K562 (cell line): ENCODE data around the gene AIG1. TPM values are rescaled to one million over a fixed set of nuclear protein-coding genes. Genes with fewer than 3 reads are reported as not detected.

Source experiments
- ARNT ChIP-seq, 2 experiments: fragments of 450-650 bp; IDR thresholded peaks; 2 replicates each; pipeline ENCODE4 v1.6.1; 2016; ENCODE audit warnings: mild to moderate bottlenecking in 1 of 2
- ZBTB7A ChIP-seq: IDR thresholded peaks from 2 replicates; pipeline ENCODE4 v1.6.1; 2011; ENCODE audit warnings: low read depth, mild to moderate bottlenecking, low read length, moderate library complexity, borderline replicate concordance; ENCODE audit not compliant: control insufficient read depth
- polyA plus RNA-seq, 8 experiments: library from polyadenylated mRNA; depleted of rRNA in 4 of 8; stranded (reverse) in 5 of 8; unstranded in 3 of 8; fragments of >200 nt; fragmentation: Nextera tagmentation in 2 of 8; fragmentation: Illumina TruSeq in 1 of 8; extraction: Ambion mirVana in 2 of 8; extraction: Trizol in 1 of 8; gene quantifications; 2 replicates each; pipeline versions ENCODE4 v1.2.1 to v1.2.3, GENCODE V29; 2011 to 2014; ENCODE audit warnings: inconsistent platforms in 1 of 8, missing spikeins in 1 of 8
- total RNA-seq, 7 experiments: library from RNA; depleted of rRNA in 6 of 7; stranded (reverse); fragments of >200 nt in 6 of 7; fragmentation: Illumina TruSeq in 2 of 7; extraction: Trizol in 2 of 7; gene quantifications; 2 replicates each; pipeline versions ENCODE4 v1.2.1 to v1.2.3, GENCODE V29; 2011 to 2021; ENCODE audit warnings: low replicate concordance in 1 of 7
- TF ChIP-seq, protein P1 (sequence below), 2 experiments: fragments of 450-650 bp; IDR thresholded peaks; 2 replicates each; pipeline ENCODE4 v1.6.1; 2018; ENCODE audit warnings: mild to moderate bottlenecking in 2 of 2, low read depth in 1 of 2; ENCODE audit not compliant: partially characterized antibody in 2 of 2
- TF ChIP-seq, protein P2 (sequence below): fragments of 250-450 bp; sonication (Bioruptor Pico); IDR thresholded peaks from 2 replicates; pipeline ENCODE4 v1.5.0; 2022; ENCODE audit warnings: mild to moderate bottlenecking

The AIG1 gene
- total and polyA plus RNA-seq, 9 of the 15 experiments (the other 6 are each of a cell fraction or from before 2014, with no cell fraction given) = 74.8 to 333 (median 127) TPM

DNA sequence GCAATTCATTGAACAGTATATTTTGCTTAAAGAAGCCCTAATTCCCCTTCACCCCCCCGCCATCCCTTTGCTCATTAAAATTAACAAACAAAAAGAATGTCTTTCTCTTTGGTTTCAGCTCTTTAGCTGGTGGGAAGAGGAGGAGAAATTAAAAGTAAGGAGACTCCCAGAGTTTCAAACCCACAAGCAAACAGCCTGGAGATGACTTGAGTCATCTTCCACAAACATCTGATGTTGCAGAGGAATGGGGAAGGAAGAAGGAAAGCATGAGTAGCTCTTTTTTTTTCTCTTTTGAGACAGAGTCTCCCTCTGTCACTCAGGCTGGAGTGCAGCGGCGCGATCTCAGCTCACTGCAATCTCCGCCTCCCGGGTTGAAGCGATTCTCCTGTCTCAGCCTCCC lies 200.2 kb downstream of the AIG1 start (continued):
- TF ChIP-seq ZBTB7A (no peak), ARNT (IDR thresholded peaks at IDR 0.05) (no peak)
- TF ChIP-seq, protein P1, sequence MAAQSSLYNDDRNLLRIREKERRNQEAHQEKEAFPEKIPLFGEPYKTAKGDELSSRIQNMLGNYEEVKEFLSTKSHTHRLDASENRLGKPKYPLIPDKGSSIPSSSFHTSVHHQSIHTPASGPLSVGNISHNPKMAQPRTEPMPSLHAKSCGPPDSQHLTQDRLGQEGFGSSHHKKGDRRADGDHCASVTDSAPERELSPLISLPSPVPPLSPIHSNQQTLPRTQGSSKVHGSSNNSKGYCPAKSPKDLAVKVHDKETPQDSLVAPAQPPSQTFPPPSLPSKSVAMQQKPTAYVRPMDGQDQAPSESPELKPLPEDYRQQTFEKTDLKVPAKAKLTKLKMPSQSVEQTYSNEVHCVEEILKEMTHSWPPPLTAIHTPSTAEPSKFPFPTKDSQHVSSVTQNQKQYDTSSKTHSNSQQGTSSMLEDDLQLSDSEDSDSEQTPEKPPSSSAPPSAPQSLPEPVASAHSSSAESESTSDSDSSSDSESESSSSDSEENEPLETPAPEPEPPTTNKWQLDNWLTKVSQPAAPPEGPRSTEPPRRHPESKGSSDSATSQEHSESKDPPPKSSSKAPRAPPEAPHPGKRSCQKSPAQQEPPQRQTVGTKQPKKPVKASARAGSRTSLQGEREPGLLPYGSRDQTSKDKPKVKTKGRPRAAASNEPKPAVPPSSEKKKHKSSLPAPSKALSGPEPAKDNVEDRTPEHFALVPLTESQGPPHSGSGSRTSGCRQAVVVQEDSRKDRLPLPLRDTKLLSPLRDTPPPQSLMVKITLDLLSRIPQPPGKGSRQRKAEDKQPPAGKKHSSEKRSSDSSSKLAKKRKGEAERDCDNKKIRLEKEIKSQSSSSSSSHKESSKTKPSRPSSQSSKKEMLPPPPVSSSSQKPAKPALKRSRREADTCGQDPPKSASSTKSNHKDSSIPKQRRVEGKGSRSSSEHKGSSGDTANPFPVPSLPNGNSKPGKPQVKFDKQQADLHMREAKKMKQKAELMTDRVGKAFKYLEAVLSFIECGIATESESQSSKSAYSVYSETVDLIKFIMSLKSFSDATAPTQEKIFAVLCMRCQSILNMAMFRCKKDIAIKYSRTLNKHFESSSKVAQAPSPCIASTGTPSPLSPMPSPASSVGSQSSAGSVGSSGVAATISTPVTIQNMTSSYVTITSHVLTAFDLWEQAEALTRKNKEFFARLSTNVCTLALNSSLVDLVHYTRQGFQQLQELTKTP (IDR thresholded peaks at IDR 0.05; ENCODE audit: low read depth in 1 of 2, partially characterized antibody in 2 of 2) = no peak
- TF ChIP-seq, protein P2, sequence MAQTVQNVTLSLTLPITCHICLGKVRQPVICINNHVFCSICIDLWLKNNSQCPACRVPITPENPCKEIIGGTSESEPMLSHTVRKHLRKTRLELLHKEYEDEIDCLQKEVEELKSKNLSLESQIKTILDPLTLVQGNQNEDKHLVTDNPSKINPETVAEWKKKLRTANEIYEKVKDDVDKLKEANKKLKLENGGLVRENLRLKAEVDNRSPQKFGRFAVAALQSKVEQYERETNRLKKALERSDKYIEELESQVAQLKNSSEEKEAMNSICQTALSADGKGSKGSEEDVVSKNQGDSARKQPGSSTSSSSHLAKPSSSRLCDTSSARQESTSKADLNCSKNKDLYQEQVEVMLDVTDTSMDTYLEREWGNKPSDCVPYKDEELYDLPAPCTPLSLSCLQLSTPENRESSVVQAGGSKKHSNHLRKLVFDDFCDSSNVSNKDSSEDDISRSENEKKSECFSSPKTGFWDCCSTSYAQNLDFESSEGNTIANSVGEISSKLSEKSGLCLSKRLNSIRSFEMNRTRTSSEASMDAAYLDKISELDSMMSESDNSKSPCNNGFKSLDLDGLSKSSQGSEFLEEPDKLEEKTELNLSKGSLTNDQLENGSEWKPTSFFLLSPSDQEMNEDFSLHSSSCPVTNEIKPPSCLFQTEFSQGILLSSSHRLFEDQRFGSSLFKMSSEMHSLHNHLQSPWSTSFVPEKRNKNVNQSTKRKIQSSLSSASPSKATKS (CRISPR knock-in tag) = no peak
- TF ChIP-seq, all 486 proteins: peak for 0
